WTC11 (cell line): ENCODE data around the gene PCSK5. TPM values are rescaled to one million over a fixed set of nuclear protein-coding genes. Genes with fewer than 3 reads are reported as not detected.

Experiments used
- ATAC-seq: fragments of 200-7000 bp; cut with Tn5 transposase; 2 replicates; pipeline ENCODE4 v1.10.0; 2021; ENCODE audit warnings: mild to moderate bottlenecking, moderate library complexity
- CTCF ChIA-PET: fragments of 300-600 bp; sonication (Branson Sonifier 250); formaldehyde crosslinking; loops from one replicate; lab custom pipeline; 2021; ENCODE audit warnings: antibody characterized with exemption; lab: Charles Lee
- POLR2A ChIA-PET: fragments of 350-600 bp; sonication (Branson Sonifier 250); formaldehyde crosslinking; loops from one replicate; lab custom pipeline; 2021; ENCODE audit warnings: antibody characterized with exemption; lab: Charles Lee
- DNase-seq: peaks from one replicate; pipeline ENCODE4 v3.0.0; 2021; ENCODE audit warnings: low spot score
- H3K27ac Mint-ChIP-seq: 2 replicates; pipeline ENCODE4 v1.8.0; 2021; ENCODE audit warnings: mixed read lengths
- H3K27me3 Mint-ChIP-seq: 2 replicates; pipeline ENCODE4 v1.8.0; 2021; ENCODE audit warnings: low read depth, mild to moderate bottlenecking, moderate library complexity, mixed read lengths
- H3K36me3 Mint-ChIP-seq: 2 replicates; pipeline ENCODE4 v1.8.0; 2021; ENCODE audit warnings: mixed read lengths
- H3K4me1 Mint-ChIP-seq: 2 replicates; pipeline ENCODE4 v1.8.0; 2022; ENCODE audit warnings: mixed read lengths
- H3K4me3 Mint-ChIP-seq: 2 replicates; pipeline ENCODE4 v1.8.0; 2021; ENCODE audit warnings: mild to moderate bottlenecking, moderate library complexity, mixed read lengths
- H3K9me3 Mint-ChIP-seq: 2 replicates; pipeline ENCODE4 v1.8.0; 2021; ENCODE audit warnings: mixed read lengths
- CREB1 ChIP-seq: sonication (generic); formaldehyde crosslinking; IDR thresholded peaks from 2 replicates; pipeline ENCODE4 v1.8.0; 2023; ENCODE audit warnings: mild to moderate bottlenecking, missing genetic modification reagents
- ELF4 ChIP-seq: sonication (generic); formaldehyde crosslinking; IDR thresholded peaks from 2 replicates; pipeline ENCODE4 v1.8.1; 2022; ENCODE audit warnings: low read depth, mild to moderate bottlenecking, moderate library complexity, missing genetic modification reagents
- HMGA2 ChIP-seq: fragments of 250-450 bp; sonication (Bioruptor Pico); IDR thresholded peaks from 2 replicates; pipeline ENCODE4 v1.4.0; 2021; ENCODE audit warnings: mild to moderate bottlenecking, moderate library complexity
- IRF2 ChIP-seq: sonication (generic); formaldehyde crosslinking; IDR thresholded peaks from 2 replicates; pipeline ENCODE4 v1.8.0; 2022; ENCODE audit warnings: low read depth, missing genetic modification reagents, borderline replicate concordance
- JAZF1 ChIP-seq: fragments of 250-450 bp; sonication (Bioruptor Pico); IDR thresholded peaks from 2 replicates; pipeline ENCODE4 v1.9.0; 2021; ENCODE audit warnings: moderate library complexity, mild to moderate bottlenecking, inconsistent platforms
- NFATC4 ChIP-seq: fragments of 250-450 bp; sonication (Bioruptor Pico); IDR thresholded peaks from 2 replicates; pipeline ENCODE4 v1.9.0; 2021; ENCODE audit warnings: mild to moderate bottlenecking
- NFE2L1 ChIP-seq: sonication (generic); formaldehyde crosslinking; IDR thresholded peaks from 2 replicates; pipeline ENCODE4 v1.8.1; 2023; ENCODE audit warnings: missing genetic modification reagents
- NR3C1 ChIP-seq: sonication (generic); formaldehyde crosslinking; conservative IDR thresholded peaks from 2 replicates; pipeline ENCODE4 v1.8.1; 2023; ENCODE audit warnings: low read depth, mild to moderate bottlenecking, missing genetic modification reagents
- SMAD3 ChIP-seq: sonication (generic); formaldehyde crosslinking; IDR thresholded peaks from 2 replicates; pipeline ENCODE4 v1.8.0; 2022; ENCODE audit warnings: missing genetic modification reagents, mild to moderate bottlenecking, borderline replicate concordance
- SMAD4 ChIP-seq: sonication (generic); formaldehyde crosslinking; IDR thresholded peaks from 2 replicates; pipeline ENCODE4 v1.8.0; 2022; ENCODE audit warnings: mild to moderate bottlenecking, missing genetic modification reagents
- TCF7 ChIP-seq: sonication (generic); formaldehyde crosslinking; IDR thresholded peaks from 2 replicates; pipeline ENCODE4 v1.8.0; 2022; ENCODE audit warnings: mild to moderate bottlenecking, low read depth, missing genetic modification reagents, moderate library complexity
- TP53 ChIP-seq: sonication (generic); formaldehyde crosslinking; IDR thresholded peaks from 2 replicates; pipeline ENCODE4 v1.8.1; 2023; ENCODE audit warnings: mild to moderate bottlenecking, missing genetic modification reagents
- ZNF138 ChIP-seq: sonication (generic); formaldehyde crosslinking; conservative IDR thresholded peaks from 2 replicates; pipeline ENCODE4 v1.8.1; 2022; ENCODE audit warnings: mild to moderate bottlenecking, moderate library complexity, missing genetic modification reagents
- ZNF219 ChIP-seq: sonication (generic); formaldehyde crosslinking; IDR thresholded peaks from 2 replicates; pipeline ENCODE4 v1.8.0; 2023; ENCODE audit warnings: missing genetic modification reagents, mild to moderate bottlenecking, borderline replicate concordance
- ZNF317 ChIP-seq: sonication (generic); formaldehyde crosslinking; IDR thresholded peaks from 2 replicates; pipeline ENCODE4 v1.8.1; 2023; ENCODE audit warnings: low read depth, mild to moderate bottlenecking, moderate library complexity, missing genetic modification reagents, borderline replicate concordance
- ZNF671 ChIP-seq: fragments of 250-450 bp; sonication (Bioruptor Pico); IDR thresholded peaks from 2 replicates; pipeline ENCODE4 v1.8.0; 2021; ENCODE audit warnings: mild to moderate bottlenecking
- total RNA-seq: library from RNA; stranded (reverse); gene quantifications from 3 replicates; pipeline ENCODE4 v1.2.3, GENCODE V29; 2021
- TF ChIP-seq, protein P1 (sequence below): fragments of 250-450 bp; sonication (Bioruptor Pico); IDR thresholded peaks from 2 replicates; pipeline ENCODE4 v1.8.0; 2021; ENCODE audit warnings: mild to moderate bottlenecking
- TF ChIP-seq, protein P2 (sequence below): sonication (generic); formaldehyde crosslinking; IDR thresholded peaks from 2 replicates; pipeline ENCODE4 v1.8.0; 2022; ENCODE audit warnings: mild to moderate bottlenecking, missing genetic modification reagents
- TF ChIP-seq, protein P3 (sequence below): sonication (generic); formaldehyde crosslinking; IDR thresholded peaks from 2 replicates; pipeline ENCODE4 v1.8.1; 2023; ENCODE audit warnings: mild to moderate bottlenecking, missing genetic modification reagents
- TF ChIP-seq, protein P4 (sequence below): sonication (generic); formaldehyde crosslinking; IDR thresholded peaks from 2 replicates; pipeline ENCODE4 v1.8.1; 2022; ENCODE audit warnings: low read depth, mild to moderate bottlenecking, moderate library complexity, missing genetic modification reagents, borderline replicate concordance
- TF ChIP-seq, protein P5 (sequence below): sonication (generic); formaldehyde crosslinking; IDR thresholded peaks from 2 replicates; pipeline ENCODE4 v1.8.0; 2023; ENCODE audit warnings: missing genetic modification reagents
- TF ChIP-seq, protein P6 (sequence below): sonication (generic); formaldehyde crosslinking; IDR thresholded peaks from 2 replicates; pipeline ENCODE4 v1.8.1; 2023; ENCODE audit warnings: mild to moderate bottlenecking, missing genetic modification reagents, moderate library complexity
- TF ChIP-seq, protein P7 (sequence below): fragments of 250-450 bp; sonication (Bioruptor Pico); IDR thresholded peaks from 2 replicates; pipeline ENCODE4 v1.9.0; 2021; ENCODE audit warnings: mild to moderate bottlenecking

The PCSK5 gene
- total RNA-seq, 1 experiment from 2014 or later, result 30.6 TPM

DNA sequence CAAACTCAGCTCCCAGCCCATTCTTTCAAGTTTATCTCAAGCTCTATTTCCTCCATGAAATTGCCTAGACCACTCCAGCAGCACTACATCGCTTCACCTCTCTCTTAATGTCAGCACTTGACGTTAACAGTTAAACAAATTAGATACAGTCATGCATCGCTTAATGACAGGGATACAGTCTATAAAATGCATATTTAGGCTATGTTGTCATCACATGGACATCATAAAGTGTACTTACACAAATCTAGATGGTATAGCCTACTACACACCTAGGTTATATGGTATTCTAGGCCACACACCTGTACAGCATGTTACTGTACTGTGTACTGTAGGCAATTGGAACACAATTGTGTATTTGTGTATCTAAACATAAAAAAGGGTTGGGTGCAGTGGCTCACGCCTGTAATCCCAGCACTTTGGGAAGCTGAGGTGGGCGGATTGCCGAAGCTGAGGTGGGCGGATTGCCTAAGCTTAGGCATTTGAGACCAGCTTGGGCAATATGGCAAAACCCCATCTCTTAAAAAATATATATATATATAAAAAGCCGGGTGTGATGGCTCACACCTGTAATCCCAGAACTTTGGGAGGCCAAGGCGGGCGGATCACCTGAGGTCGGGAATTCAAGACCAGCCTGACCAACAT is 13.4 kb upstream of the PCSK5 start:
- Mint-ChIP-seq H3K27me3 (no peaks in the 10 kb centered on the region), H3K27ac (no peak overlapping the region), H3K9me3 (0 out of 2 replicates have a peak, but pooled peaks cover 3% of the 10 kb centered on the region), H3K4me3 (no peak overlapping the region), H3K36me3 (no peaks in the 10 kb centered on the region), H3K4me1 (peaks cover 20% of the 10 kb centered on the region)
- no peak for ATAC-seq
- POLR2A ChIA-PET, result no interaction called here
- no peak for TF ChIP-seq NFE2L1 (CRISPR knock-in tag)
- TF ChIP-seq, protein P1, sequence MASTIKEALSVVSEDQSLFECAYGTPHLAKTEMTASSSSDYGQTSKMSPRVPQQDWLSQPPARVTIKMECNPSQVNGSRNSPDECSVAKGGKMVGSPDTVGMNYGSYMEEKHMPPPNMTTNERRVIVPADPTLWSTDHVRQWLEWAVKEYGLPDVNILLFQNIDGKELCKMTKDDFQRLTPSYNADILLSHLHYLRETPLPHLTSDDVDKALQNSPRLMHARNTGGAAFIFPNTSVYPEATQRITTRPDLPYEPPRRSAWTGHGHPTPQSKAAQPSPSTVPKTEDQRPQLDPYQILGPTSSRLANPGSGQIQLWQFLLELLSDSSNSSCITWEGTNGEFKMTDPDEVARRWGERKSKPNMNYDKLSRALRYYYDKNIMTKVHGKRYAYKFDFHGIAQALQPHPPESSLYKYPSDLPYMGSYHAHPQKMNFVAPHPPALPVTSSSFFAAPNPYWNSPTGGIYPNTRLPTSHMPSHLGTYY (CRISPR knock-in tag), result no peak
- TF ChIP-seq ZNF671 (CRISPR knock-in tag), result no peak
- TF ChIP-seq ZNF138, result no peak
- TF ChIP-seq, protein P2, sequence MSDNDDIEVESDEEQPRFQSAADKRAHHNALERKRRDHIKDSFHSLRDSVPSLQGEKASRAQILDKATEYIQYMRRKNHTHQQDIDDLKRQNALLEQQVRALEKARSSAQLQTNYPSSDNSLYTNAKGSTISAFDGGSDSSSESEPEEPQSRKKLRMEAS (CRISPR knock-in tag), result no peak
- TF ChIP-seq ZNF317 (CRISPR knock-in tag), result no peak
- TF ChIP-seq SMAD4 (CRISPR knock-in tag), result no peak
- no peak for TF ChIP-seq JAZF1 (CRISPR knock-in tag)
- TF ChIP-seq, protein P3, sequence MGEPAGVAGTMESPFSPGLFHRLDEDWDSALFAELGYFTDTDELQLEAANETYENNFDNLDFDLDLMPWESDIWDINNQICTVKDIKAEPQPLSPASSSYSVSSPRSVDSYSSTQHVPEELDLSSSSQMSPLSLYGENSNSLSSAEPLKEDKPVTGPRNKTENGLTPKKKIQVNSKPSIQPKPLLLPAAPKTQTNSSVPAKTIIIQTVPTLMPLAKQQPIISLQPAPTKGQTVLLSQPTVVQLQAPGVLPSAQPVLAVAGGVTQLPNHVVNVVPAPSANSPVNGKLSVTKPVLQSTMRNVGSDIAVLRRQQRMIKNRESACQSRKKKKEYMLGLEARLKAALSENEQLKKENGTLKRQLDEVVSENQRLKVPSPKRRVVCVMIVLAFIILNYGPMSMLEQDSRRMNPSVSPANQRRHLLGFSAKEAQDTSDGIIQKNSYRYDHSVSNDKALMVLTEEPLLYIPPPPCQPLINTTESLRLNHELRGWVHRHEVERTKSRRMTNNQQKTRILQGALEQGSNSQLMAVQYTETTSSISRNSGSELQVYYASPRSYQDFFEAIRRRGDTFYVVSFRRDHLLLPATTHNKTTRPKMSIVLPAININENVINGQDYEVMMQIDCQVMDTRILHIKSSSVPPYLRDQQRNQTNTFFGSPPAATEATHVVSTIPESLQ (CRISPR knock-in tag), result no peak
- TF ChIP-seq, protein P4, sequence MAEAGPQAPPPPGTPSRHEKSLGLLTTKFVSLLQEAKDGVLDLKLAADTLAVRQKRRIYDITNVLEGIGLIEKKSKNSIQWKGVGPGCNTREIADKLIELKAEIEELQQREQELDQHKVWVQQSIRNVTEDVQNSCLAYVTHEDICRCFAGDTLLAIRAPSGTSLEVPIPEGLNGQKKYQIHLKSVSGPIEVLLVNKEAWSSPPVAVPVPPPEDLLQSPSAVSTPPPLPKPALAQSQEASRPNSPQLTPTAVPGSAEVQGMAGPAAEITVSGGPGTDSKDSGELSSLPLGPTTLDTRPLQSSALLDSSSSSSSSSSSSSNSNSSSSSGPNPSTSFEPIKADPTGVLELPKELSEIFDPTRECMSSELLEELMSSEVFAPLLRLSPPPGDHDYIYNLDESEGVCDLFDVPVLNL (CRISPR knock-in tag), result no peak
- TF ChIP-seq NR3C1 (CRISPR knock-in tag), result no peak
- TF ChIP-seq, protein P5, sequence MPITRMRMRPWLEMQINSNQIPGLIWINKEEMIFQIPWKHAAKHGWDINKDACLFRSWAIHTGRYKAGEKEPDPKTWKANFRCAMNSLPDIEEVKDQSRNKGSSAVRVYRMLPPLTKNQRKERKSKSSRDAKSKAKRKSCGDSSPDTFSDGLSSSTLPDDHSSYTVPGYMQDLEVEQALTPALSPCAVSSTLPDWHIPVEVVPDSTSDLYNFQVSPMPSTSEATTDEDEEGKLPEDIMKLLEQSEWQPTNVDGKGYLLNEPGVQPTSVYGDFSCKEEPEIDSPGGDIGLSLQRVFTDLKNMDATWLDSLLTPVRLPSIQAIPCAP (CRISPR knock-in tag), result no peak
- TF ChIP-seq ELF4, result no peak
- TF ChIP-seq HMGA2 (CRISPR knock-in tag), result no peak
- TF ChIP-seq NFATC4, result no peak
- no peak for TF ChIP-seq ZNF219
- TF ChIP-seq, protein P6, sequence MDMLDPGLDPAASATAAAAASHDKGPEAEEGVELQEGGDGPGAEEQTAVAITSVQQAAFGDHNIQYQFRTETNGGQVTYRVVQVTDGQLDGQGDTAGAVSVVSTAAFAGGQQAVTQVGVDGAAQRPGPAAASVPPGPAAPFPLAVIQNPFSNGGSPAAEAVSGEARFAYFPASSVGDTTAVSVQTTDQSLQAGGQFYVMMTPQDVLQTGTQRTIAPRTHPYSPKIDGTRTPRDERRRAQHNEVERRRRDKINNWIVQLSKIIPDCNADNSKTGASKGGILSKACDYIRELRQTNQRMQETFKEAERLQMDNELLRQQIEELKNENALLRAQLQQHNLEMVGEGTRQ, result no peak
- TF ChIP-seq TP53 (CRISPR knock-in tag), result no peak
- no peak for DNase-seq
- CTCF ChIA-PET, result interaction anchor here (1.1 kb wide), 1 partner anchor 11 kb away, joined by 3 read pairs; no protein-coding TSS in a partner anchor

DNA sequence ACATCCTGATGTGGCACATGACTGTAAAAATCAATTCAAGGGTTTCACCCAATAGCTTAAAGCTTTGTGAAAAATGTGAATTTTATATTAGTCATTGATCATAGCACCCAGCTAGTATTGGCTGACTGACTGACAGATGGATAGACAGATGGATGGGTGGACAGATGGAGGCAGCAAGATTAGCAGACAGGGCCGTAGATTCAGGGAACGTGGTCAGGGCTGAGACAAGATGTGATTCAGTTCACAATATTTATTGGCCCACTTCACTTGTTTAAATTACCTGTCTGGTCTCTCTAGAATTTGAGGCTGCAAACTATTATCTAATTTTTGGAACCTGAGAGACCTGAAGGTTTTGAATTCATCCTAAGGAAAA is 12.0 kb upstream of the PCSK5 start:
- H3K36me3 Mint-ChIP-seq, result no peaks in the 10 kb centered on the region
- peaks cover 5% of the 10 kb centered on the region; the same call in 1 of the 2 replicates for H3K9me3 Mint-ChIP-seq
- H3K4me1 Mint-ChIP-seq, result peaks cover 20% of the 10 kb centered on the region
- no peak for ATAC-seq
- POLR2A ChIA-PET, result interaction anchor here (0.6 kb wide), 1 partner anchor 101 kb away, joined by 4 read pairs; no protein-coding TSS in a partner anchor
- H3K4me3 Mint-ChIP-seq, result no peak overlapping the region
- DNase-seq, result no peak
- H3K27me3 Mint-ChIP-seq, result no peaks in the 10 kb centered on the region
- H3K27ac Mint-ChIP-seq, result peak overlapping the region; percentile 51; the same call in 1 of the 2 replicates
- no peak for TF ChIP-seq SMAD3 (CRISPR knock-in tag)
- TF ChIP-seq, protein P7, sequence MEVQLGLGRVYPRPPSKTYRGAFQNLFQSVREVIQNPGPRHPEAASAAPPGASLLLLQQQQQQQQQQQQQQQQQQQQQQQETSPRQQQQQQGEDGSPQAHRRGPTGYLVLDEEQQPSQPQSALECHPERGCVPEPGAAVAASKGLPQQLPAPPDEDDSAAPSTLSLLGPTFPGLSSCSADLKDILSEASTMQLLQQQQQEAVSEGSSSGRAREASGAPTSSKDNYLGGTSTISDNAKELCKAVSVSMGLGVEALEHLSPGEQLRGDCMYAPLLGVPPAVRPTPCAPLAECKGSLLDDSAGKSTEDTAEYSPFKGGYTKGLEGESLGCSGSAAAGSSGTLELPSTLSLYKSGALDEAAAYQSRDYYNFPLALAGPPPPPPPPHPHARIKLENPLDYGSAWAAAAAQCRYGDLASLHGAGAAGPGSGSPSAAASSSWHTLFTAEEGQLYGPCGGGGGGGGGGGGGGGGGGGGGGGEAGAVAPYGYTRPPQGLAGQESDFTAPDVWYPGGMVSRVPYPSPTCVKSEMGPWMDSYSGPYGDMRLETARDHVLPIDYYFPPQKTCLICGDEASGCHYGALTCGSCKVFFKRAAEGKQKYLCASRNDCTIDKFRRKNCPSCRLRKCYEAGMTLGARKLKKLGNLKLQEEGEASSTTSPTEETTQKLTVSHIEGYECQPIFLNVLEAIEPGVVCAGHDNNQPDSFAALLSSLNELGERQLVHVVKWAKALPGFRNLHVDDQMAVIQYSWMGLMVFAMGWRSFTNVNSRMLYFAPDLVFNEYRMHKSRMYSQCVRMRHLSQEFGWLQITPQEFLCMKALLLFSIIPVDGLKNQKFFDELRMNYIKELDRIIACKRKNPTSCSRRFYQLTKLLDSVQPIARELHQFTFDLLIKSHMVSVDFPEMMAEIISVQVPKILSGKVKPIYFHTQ (CRISPR knock-in tag), result no peak
- no peak for TF ChIP-seq IRF2 (CRISPR knock-in tag)
- no peak for TF ChIP-seq ZNF671 (CRISPR knock-in tag)
- TF ChIP-seq TCF7, result no peak
- TF ChIP-seq CREB1 (CRISPR knock-in tag), result no peak
- CTCF ChIA-PET, result no interaction called here
